Activated naive CD4-positive, alpha-beta T cell treated with anti-CD3 and anti-CD28 coated beads, Interleukin-2, amount 10 ng/mL, durations not matched to agents 5 hours and 36 hours (primary cell): ENCODE results near the gene TINCR. TPM values are rescaled to one million over a fixed set of nuclear protein-coding genes. Genes with fewer than 3 reads are reported as not detected.

ENCODE experiments used
- total RNA-seq, 2 experiments: library from RNA; stranded (reverse); gene quantifications; one replicate each; pipeline ENCODE4 v1.2.3, GENCODE V29; 2021

Gene TINCR
- total RNA-seq: under 1 TPM; 0.36 to 0.55 TPM

GRCh38 chr19:5567360-5567969, at the start of gene TINCR:
TSS of gene TINCR (minus strand) at chr19:5567953.

Other genes with a start within 250 kb of the TINCR start
- under 1 TPM in 1 of 2 experiments, not detected in 1; 0.05 TPM for gene PTPRS, start 227.1 kb downstream of the TINCR start, total RNA-seq
- gene ZNRF4, start 112.5 kb downstream of the TINCR start, total RNA-seq: not detected
- gene SAFB2, start 54.8 kb upstream of the TINCR start, total RNA-seq: 10 to 100 TPM; 82.8 to 84.2 TPM
- 100 to 1,000 TPM; 119 to 125 TPM for gene SAFB, start 55.1 kb upstream of the TINCR start, total RNA-seq
- 10 to 100 TPM; 48.0 to 49.3 TPM for gene MICOS13, start 112.6 kb upstream of the TINCR start, total RNA-seq
- 1 to 10 TPM; 2.5 to 2.7 TPM for gene HSD11B1L, start 113.1 kb upstream of the TINCR start, total RNA-seq
- 1,000 to 10,000 TPM; 1,238 to 1,320 TPM for gene RPL36, start 122.3 kb upstream of the TINCR start, total RNA-seq
- 10 to 100 TPM; 72.7 to 78.6 TPM for gene LONP1, start 152.2 kb upstream of the TINCR start, total RNA-seq
- not detected for gene CATSPERD, start 152.7 kb upstream of the TINCR start, total RNA-seq
- gene PRR22, start 216.8 kb upstream of the TINCR start, total RNA-seq: 1 to 10 TPM; 3.5 to 4.9 TPM
- 10 to 100 TPM; 49.0 to 62.3 TPM for gene DUS3L, start 223.2 kb upstream of the TINCR start, total RNA-seq
- under 1 TPM in 1 of 2 experiments, not detected in 1; 0.29 TPM for gene NRTN, start 237.1 kb upstream of the TINCR start, total RNA-seq